Right renal pelvis (tissue), 4 donors: ENCODE results near the gene TMCO1. TPM values are rescaled to one million over a fixed set of nuclear protein-coding genes. Genes with fewer than 3 reads are reported as not detected.
"Not testable (repeated sequence)": the region's sequence is repeated elsewhere in the genome, so short reads cannot be mapped to it uniquely, and the experiment has no call there.

Experiments
- DNase-seq, 4 donors: peaks; one replicate each; pipeline ENCODE4 v3.0.0-alpha.2; 2013; ENCODE audit warnings: low read depth in 4 of 4, low spot score in 3 of 4, missing footprints in 1 of 4
- polyA plus RNA-seq, 4 donors: library from polyadenylated mRNA; unstranded; fragments of 120-200 nt; gene quantifications; one replicate each; pipeline ENCODE4 v1.2.1, GENCODE V29; 2013; ENCODE audit not compliant: insufficient read length in 4 of 4

The TMCO1 gene
- polyA plus RNA-seq, 4 donors = 161 to 185 (median 180) TPM

DNA sequence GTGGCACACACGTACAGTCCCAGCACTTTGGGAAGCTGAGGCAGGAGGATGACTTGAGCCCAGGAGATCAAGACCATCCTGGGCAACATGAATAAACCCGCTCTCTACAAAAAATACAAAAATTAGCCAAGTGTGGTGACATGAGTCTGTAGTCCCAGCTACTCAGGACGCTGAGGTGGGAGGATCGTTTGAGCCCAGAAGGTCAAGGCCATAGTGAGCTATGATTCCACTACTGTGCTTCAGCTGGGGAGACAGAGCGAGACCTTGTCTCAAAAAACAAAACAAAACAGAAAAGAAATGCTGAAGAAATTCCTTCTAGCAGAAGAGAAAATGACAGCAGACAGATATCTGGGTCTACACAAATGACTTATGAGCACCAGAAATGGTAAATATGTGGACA lies 80.6 kb downstream of the TMCO1 start:
- no peak for DNase-seq

DNA sequence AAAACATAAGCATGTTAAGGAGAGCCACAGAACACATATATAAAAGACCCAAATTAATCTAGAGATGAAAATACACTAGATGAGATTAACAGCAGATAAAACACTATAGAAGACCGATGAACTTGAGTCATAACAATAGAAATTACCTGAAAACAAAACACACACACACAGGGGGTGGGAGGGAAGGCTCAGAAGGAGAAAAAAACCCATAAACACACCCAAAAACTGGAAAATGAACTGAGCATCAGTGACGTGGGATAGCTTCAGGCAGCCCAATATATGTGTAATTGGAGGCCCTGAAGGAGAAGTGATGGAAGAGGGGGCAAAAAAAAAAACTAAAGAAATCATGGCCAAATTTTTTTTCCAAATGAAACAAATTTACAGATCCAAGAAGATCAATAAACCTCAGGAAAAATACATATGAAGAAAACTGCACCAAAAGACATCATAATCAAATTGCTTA lies 81.7 kb downstream of the TMCO1 start:
- DNase-seq = no peak

DNA sequence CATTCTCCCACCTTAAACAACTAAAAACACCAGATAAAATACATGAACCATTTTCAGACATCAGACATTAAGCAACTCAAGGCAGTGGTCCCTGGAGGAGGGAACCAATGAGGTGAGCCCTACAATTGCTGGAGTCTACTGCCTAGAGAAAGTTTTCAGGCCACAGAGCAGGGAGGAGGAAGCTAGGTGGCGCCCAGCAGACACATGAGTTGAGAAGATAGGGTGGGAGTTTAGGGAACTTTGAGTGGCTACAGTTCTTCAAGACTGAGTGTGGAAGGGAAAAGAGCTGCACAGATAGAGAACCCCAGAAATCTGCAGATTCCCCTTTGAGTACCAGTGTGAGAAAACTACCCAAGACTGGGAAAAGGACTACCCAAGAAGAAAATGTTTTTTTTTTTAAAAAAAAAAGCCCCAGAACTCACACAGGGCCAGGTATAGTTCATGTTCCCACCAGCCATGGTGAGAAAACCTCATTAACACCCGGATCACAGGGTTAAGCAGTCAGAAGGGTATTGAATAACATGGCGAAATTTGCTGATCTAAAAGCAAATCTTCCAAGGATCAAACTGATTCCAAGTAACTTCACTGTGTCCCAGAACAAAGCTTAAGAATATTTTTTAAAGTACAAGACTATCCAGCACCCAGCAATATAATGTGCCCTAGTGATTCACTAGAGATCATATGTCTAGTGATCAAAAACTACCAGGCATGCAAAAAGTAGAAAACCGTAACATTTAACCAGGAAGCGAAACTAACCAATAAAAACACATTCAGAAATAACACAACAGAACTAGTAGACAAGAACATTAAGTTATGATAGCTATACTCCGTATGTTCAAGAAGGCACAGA lies 82.3 kb downstream of the TMCO1 start:
- no peak for DNase-seq

DNA sequence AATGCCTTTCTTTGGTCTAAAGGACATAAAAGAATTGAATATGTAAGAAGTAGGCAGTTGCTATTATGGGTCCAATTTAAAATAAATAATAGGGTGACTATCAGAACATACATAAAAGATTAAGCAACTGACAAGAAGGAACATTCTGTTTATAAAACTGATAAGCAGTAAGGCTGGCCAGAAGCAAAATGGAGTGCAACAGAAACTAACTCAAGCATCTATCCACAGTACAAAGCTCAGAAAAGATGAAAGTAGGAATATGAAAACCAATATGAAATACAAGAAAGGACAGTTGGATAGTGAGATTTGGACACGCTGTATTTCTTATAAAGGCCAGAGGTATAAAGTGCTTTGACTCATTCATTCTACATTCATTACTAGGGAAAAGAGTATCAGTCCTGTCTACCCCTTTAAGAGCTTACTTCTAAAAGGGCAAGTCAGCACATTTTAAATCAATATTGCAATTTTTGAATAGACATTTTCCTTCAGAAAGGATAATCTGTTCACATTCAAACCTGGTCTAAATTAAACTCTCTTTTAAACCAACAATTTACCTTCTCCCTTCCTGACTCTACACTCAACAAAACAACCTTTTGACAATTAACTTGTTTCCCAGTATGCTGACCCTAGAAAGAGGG lies 84.7 kb downstream of the TMCO1 start:
- no peak for DNase-seq

GRCh38 chr1:165680773-165681172 lies 87.9 kb downstream of the TMCO1 start:
- not testable (repeated sequence) for DNase-seq

DNA sequence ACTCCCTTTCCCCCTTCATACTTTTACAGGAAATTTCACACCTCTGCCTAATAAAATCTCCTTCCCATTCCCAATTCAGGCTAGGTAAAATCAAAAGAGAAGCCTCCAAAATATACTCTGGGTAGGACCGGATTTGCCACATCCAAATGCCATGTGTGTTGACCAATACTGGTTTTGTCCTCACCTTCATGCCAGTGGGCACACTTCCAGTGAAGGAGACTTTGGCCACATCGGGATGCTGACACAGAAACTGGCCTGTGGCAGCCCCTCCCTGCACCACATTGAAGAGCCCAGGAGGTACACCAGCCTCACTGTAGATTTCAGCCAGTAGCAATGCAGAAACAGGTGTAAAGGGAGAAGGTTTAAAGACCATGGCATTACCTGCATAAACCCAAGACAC lies 88.4 kb downstream of the TMCO1 start:
- DNase-seq = no peak

- no peak for DNase-seq
Measured at GRCh38 chr1:165679282-165680036, 89.2 kb downstream of the TMCO1 start.

- DNase-seq = no peak
Measured at GRCh38 chr1:165678509-165678908, 90.2 kb downstream of the TMCO1 start.

Other genes with a start within 250 kb of the TMCO1 start
- gene LRRC52, start 224.9 kb downstream of the TMCO1 start, polyA plus RNA-seq = under 1 TPM in 1 of 4 donors, not detected in 3; 0.09 TPM
- gene MGST3, start 137.6 kb downstream of the TMCO1 start, polyA plus RNA-seq = 100 to 1,000 TPM; 186 to 203 (median 197) TPM
- 100 to 1,000 TPM; 105 to 139 (median 124) TPM for gene ALDH9A1, start 70.3 kb downstream of the TMCO1 start, polyA plus RNA-seq
- gene UCK2, start 58.7 kb upstream of the TMCO1 start, polyA plus RNA-seq = 10 to 100 TPM; 20.3 to 22.3 (median 21.2) TPM